Activated T-helper 17 cell treated with anti-CD3 and anti-CD28 coated beads, Interleukin-2, amount 50 U/mL, for 72 hours (primary cell): Measurements from ENCODE around the gene AP5M1. TPM values are rescaled to one million over a fixed set of nuclear protein-coding genes. Genes with fewer than 3 reads are reported as not detected.
"Not testable (repeated sequence)": the region's sequence is repeated elsewhere in the genome, so short reads cannot be mapped to it uniquely, and the experiment has no call there.

Source experiments
- ATAC-seq: fragments of 150-1000 bp; cut with Tn5 transposase; replicated peaks from 2 replicates; pipeline ENCODE4 v1.10.0; 2021; ENCODE audit warnings: mild to moderate bottlenecking, moderate library complexity
- H3K27ac Mint-ChIP-seq: one replicate; pipeline ENCODE4 v1.8.0; 2022; ENCODE audit warnings: mixed read lengths
- H3K27me3 Mint-ChIP-seq: one replicate; pipeline ENCODE4 v1.8.0; 2022; ENCODE audit warnings: mixed read lengths
- H3K36me3 Mint-ChIP-seq: one replicate; pipeline ENCODE4 v1.8.0; 2022; ENCODE audit warnings: low read depth, mild to moderate bottlenecking, mixed read lengths
- H3K4me1 Mint-ChIP-seq: one replicate; pipeline ENCODE4 v1.8.0; 2022; ENCODE audit warnings: mixed read lengths
- H3K4me3 Mint-ChIP-seq: one replicate; pipeline ENCODE4 v1.8.0; 2022; ENCODE audit warnings: mild to moderate bottlenecking, mixed read lengths
- H3K9me3 Mint-ChIP-seq: one replicate; pipeline ENCODE4 v1.8.0; 2022; ENCODE audit warnings: mixed read lengths
- total RNA-seq, 2 donors: library from RNA; stranded (reverse); gene quantifications; one replicate each; pipeline ENCODE4 v1.2.3, GENCODE V29; 2022

AP5M1 gene
- total RNA-seq, 2 donors from 2014 or later: 25.5 to 34.9 TPM

DNA sequence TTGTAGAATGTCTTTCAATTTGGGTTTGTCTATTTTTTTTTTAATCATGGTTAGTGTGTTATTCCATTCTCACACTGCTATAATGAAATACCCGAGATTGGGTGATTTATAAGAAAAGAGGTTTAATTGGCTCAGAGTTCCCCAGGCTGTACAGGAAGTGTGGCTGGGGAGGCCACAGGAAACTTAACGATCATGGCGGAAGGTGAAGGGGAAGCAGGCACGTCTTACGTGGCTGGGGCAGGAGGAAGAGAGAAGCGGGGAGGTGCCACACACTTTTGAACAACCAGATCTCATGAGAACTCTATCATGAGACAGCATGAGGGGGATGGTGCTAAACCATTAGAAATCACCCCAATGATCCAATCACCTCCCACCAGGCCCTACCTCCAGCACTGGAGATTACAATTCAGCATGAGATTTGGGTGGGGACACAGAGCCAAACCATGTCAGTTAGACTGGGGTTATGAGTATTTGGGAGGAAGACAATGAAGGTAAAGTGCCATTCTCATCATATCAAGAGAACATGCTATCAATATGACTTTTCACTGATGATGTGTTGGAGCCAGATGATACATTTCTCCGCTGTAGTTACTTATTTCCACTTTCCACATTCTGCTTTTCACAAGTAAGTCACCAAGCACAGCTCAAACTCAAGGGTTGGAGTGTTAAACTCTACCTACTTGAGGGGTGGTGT lies 45.8 kb downstream of the AP5M1 start:
- Mint-ChIP-seq H3K27ac (peak overlapping the region; percentile 35), H3K9me3 (peaks cover 4% of the 10 kb centered on the region), H3K27me3 (no peaks in the 10 kb centered on the region), H3K36me3 (no peaks in the 10 kb centered on the region), H3K4me3 (peak overlapping the region; percentile 17), H3K4me1 (peaks cover 5% of the 10 kb centered on the region)
- peak; percentile 48 for ATAC-seq

- ATAC-seq: peak; percentile 60
- Mint-ChIP-seq H3K27ac (no peak overlapping the region), H3K4me1 (peaks cover 5% of the 10 kb centered on the region), H3K27me3 (no peaks in the 10 kb centered on the region), H3K36me3 (no peaks in the 10 kb centered on the region), H3K9me3 (peaks cover 4% of the 10 kb centered on the region), H3K4me3 (no peak overlapping the region)
Measured at GRCh38 chr14:57317248-57317833, 48.6 kb downstream of the AP5M1 start.

GRCh38 chr14:57319636-57320192 lies 50.9 kb downstream of the AP5M1 start:
- H3K27me3 Mint-ChIP-seq: peaks cover 5% of the 10 kb centered on the region
- ATAC-seq: no peak
- no peak overlapping the region for H3K27ac Mint-ChIP-seq
- no peaks in the 10 kb centered on the region for H3K9me3 Mint-ChIP-seq
- H3K4me1 Mint-ChIP-seq: no peaks in the 10 kb centered on the region
- no peak overlapping the region for H3K4me3 Mint-ChIP-seq
- H3K36me3 Mint-ChIP-seq: no peaks in the 10 kb centered on the region

- Mint-ChIP-seq H3K9me3 (no peaks in the 10 kb centered on the region), H3K27ac (no peak overlapping the region), H3K36me3 (no peaks in the 10 kb centered on the region), H3K27me3 (peaks cover 5% of the 10 kb centered on the region), H3K4me3 (no peak overlapping the region), H3K4me1 (no peaks in the 10 kb centered on the region)
- no peak for ATAC-seq
Measured at GRCh38 chr14:57323721-57324120, 55.0 kb downstream of the AP5M1 start.

DNA sequence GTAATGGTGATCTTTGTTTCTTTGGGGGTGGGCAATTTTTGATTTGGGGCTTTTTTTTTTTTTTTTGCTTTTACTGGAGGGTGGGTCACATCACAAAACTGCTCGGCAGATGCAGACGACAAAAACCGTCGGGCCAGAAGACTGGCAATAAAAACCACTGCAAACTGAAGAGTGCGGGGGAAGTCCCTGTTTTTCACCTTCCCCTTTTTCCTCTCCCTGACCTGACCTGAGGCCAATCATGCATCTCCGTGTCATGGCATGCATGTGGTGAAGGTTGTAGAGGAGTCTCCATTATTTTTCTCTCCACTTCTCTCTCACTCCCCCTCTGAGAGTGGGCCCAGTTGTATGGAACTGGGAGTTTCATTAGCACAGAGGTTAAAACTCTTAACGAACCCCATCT lies 57.5 kb downstream of the AP5M1 start:
- Mint-ChIP-seq H3K9me3 (no peaks in the 10 kb centered on the region), H3K4me3 (no peak overlapping the region), H3K4me1 (no peaks in the 10 kb centered on the region), H3K27me3 (peaks cover 8% of the 10 kb centered on the region), H3K27ac (no peak overlapping the region), H3K36me3 (no peaks in the 10 kb centered on the region)
- no peak for ATAC-seq

- H3K4me3 Mint-ChIP-seq: no peak overlapping the region
- H3K4me1 Mint-ChIP-seq: no peaks in the 10 kb centered on the region
- H3K36me3 Mint-ChIP-seq: no peaks in the 10 kb centered on the region
- H3K27me3 Mint-ChIP-seq: peaks cover 3% of the 10 kb centered on the region
- no peak overlapping the region for H3K27ac Mint-ChIP-seq
- H3K9me3 Mint-ChIP-seq: peaks cover 3% of the 10 kb centered on the region
- no peak for ATAC-seq
Measured at GRCh38 chr14:57329833-57330232, 61.1 kb downstream of the AP5M1 start.

GRCh38 chr14:57332475-57332874 lies 63.7 kb downstream of the AP5M1 start:
- not testable (repeated sequence) for H3K27ac Mint-ChIP-seq, H3K4me3 Mint-ChIP-seq, H3K36me3 Mint-ChIP-seq, ATAC-seq, H3K27me3 Mint-ChIP-seq, H3K4me1 Mint-ChIP-seq
- peaks cover 14% of the 10 kb centered on the region for H3K9me3 Mint-ChIP-seq

DNA sequence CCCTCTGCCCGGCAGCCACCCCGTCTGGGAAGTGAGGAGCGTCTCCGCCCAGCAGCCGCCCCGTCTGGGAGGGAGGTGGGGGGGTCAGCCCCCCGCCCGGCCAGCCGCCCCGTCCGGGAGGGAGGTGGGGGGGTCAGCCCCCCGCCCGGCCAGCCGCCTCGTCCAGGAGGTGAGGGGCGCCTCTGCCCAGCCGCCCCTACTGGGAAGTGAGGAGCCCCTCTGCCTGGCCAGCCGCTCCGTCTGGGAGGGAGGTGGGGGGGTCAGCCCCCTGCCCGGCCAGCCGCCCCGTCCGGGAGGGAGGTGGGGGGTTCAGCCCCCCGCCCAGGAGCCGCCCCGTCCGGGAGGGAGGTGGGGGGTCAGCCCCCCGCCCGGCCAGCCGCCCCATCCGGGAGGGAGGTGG lies 65.0 kb downstream of the AP5M1 start:
- not testable (repeated sequence) for H3K27me3 Mint-ChIP-seq, ATAC-seq, H3K4me1 Mint-ChIP-seq, H3K27ac Mint-ChIP-seq, H3K4me3 Mint-ChIP-seq, H3K36me3 Mint-ChIP-seq
- H3K9me3 Mint-ChIP-seq: peaks cover 14% of the 10 kb centered on the region

DNA sequence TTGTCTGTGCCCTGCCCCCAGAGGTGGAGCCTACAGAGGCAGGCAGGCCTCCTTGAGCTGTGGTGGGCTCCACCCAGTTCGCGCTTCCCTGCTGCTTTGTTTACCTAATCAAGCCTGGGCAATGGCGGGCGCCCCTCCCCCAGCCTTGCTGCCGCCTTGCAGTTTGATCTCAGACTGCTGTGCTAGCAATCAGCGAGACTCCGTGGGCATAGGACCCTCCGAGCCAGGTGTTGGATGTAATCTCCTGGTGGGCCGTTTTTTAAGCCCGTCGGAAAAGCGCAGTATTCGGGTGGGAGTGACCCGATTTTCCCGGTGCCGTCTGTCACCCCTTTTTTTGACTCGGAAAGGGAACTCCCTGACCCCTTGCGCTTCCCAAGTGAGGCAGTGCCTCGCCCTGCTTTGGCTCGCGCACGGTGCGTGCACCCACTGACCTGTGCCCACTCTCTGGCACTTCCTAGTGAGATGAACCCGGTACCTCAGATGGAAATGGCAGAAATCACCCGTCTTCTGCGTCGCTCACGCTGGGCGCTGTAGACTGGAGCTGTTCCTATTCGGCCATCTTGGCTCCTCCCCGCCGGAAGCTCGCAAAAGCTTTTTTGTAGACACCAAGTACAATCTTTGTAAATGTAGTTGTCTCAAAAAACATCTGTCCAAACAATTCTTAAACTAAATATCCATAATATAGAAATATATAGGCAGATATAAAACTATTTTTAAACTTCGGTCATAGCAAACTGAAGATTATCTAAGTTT lies 75.0 kb downstream of the AP5M1 start:
- H3K9me3 Mint-ChIP-seq, ATAC-seq: not testable (repeated sequence)

DNA sequence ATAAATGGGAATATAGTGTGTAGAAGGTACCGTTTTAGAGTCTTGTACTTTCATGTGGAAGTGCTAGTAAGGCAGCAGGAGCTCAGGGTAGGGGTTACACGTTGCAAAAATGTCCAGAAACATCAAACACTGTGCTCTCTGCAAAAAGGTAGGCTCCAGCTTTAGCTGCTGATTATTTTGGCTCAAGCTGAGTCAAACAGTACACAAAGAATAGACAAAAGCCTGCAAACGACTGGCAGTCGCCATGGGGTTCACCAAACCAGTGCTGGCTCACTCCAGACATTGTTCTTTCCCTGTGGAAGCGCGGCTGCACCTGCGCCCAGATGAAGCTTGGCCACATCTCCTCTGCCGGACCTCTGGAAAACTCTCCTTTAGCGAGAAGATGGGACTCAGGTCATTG lies 76.3 kb downstream of the AP5M1 start:
- H3K36me3 Mint-ChIP-seq: no peaks in the 10 kb centered on the region
- peaks cover 22% of the 10 kb centered on the region for H3K27me3 Mint-ChIP-seq
- H3K4me1 Mint-ChIP-seq: no peaks in the 10 kb centered on the region
- no peaks in the 10 kb centered on the region for H3K9me3 Mint-ChIP-seq
- H3K4me3 Mint-ChIP-seq: no peak overlapping the region
- H3K27ac Mint-ChIP-seq: no peak overlapping the region
- no peak for ATAC-seq

More for the DNA sequence above, 75.0 kb downstream of the AP5M1 start:
- H3K27ac Mint-ChIP-seq, H3K4me1 Mint-ChIP-seq, H3K4me3 Mint-ChIP-seq, H3K36me3 Mint-ChIP-seq: not testable (repeated sequence)
- H3K27me3 Mint-ChIP-seq: peaks cover 11% of the 10 kb centered on the region

- Mint-ChIP-seq H3K27ac (no peak overlapping the region), H3K4me1 (no peaks in the 10 kb centered on the region), H3K36me3 (no peaks in the 10 kb centered on the region), H3K9me3 (no peaks in the 10 kb centered on the region), H3K27me3 (peaks cover 22% of the 10 kb centered on the region), H3K4me3 (no peak overlapping the region)
- ATAC-seq: no peak
Measured at GRCh38 chr14:57346741-57347140, 78.0 kb downstream of the AP5M1 start.

Other genes with a start within 250 kb of the AP5M1 start
- 10 to 100 TPM; 59.0 to 67.6 TPM for gene EXOC5, start 66 bp upstream of the AP5M1 start, total RNA-seq
- 10 to 100 TPM; 12.5 to 20.7 TPM for gene NAA30, start 121.6 kb downstream of the AP5M1 start, total RNA-seq
- not detected for gene CCDC198, start 224.9 kb downstream of the AP5M1 start, total RNA-seq